AG10803 (cell line): ENCODE measurements around the gene C9orf43.

Experiments
- DNase-seq: peaks from one replicate; pipeline ENCODE4 v3.0.0; 2010; ENCODE audit warnings: low read depth
- H3K4me3 ChIP-seq: 2 replicates; pipeline ENCODE4 v1.5.1; 2011; ENCODE audit warnings: mild to moderate bottlenecking, low read length, control low read depth
- CTCF ChIP-seq: conservative IDR thresholded peaks from 2 replicates; pipeline ENCODE4 v1.5.1; 2011; ENCODE audit warnings: mild to moderate bottlenecking, low read length, control low read depth, inconsistent platforms

The C9orf43 gene

GRCh38 chr9:113477058-113477457 lies 66.5 kb downstream of the C9orf43 start:
- no peak for DNase-seq
- H3K4me3 ChIP-seq = no peak overlapping the region
- no peak for TF ChIP-seq CTCF

- TF ChIP-seq CTCF = no peak
- no peak for DNase-seq
- H3K4me3 ChIP-seq = no peak overlapping the region
Measured at GRCh38 chr9:113477661-113478060, 67.1 kb downstream of the C9orf43 start.

- no peak for DNase-seq
- H3K4me3 ChIP-seq = no peak overlapping the region
- TF ChIP-seq CTCF = no peak
Measured at GRCh38 chr9:113479174-113479621, 68.7 kb downstream of the C9orf43 start.
